ENCODE data around the gene MYOCD. TPM values are rescaled to one million over a fixed set of nuclear protein-coding genes. Genes with fewer than 3 reads are reported as not detected.

MYOCD gene
- total RNA-seq, 1 donor, result under 0.01 TPM

DNA sequence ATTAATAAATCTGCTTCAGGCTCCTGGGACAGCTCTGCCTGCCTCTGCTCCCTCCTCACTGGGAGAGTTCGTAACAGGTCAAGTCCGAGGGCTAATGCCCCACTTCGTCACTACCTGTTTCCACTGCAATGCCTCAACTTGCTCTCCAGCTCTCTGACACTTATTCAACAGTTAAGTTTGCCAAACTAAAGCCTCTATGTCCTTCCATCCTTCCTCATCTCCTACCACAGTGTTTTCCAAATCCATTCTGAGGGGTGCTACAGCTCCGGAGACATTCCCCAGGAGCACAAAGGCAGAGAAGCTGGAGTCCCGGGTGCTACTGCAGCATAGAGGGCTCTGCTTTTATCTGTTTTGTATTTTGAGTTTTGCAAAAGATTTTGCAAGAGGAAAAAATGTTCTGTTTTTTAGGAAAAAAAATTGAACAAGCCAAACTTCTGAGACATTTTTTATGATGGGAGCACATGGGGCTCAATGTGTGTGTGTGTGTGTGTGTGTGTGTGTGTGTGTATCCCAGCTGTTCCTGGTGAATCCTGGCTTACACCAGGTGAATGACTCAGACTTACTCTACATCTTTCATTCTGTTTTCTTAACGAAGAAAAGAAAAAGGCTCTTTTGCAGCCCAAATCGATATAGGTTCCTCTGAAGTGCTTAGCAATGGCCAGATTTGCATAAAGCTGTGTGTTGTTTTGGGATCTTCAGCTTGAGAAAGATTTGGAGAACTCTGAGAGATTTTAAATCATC, 46.1 kb upstream of the MYOCD start:
- Histone ChIP-seq H3K4me2 (ENCODE audit: insufficient read depth, low read length) (peak overlapping the region; percentile 44), H3K27ac (ENCODE audit: low read depth, low read length) (peak overlapping the region; percentile 94)
- TF ChIP-seq, protein P1, sequence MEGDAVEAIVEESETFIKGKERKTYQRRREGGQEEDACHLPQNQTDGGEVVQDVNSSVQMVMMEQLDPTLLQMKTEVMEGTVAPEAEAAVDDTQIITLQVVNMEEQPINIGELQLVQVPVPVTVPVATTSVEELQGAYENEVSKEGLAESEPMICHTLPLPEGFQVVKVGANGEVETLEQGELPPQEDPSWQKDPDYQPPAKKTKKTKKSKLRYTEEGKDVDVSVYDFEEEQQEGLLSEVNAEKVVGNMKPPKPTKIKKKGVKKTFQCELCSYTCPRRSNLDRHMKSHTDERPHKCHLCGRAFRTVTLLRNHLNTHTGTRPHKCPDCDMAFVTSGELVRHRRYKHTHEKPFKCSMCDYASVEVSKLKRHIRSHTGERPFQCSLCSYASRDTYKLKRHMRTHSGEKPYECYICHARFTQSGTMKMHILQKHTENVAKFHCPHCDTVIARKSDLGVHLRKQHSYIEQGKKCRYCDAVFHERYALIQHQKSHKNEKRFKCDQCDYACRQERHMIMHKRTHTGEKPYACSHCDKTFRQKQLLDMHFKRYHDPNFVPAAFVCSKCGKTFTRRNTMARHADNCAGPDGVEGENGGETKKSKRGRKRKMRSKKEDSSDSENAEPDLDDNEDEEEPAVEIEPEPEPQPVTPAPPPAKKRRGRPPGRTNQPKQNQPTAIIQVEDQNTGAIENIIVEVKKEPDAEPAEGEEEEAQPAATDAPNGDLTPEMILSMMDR (IDR thresholded peaks at IDR 0.05; ENCODE audit: extremely low read depth, low read depth, low read length), result no peak

DNA sequence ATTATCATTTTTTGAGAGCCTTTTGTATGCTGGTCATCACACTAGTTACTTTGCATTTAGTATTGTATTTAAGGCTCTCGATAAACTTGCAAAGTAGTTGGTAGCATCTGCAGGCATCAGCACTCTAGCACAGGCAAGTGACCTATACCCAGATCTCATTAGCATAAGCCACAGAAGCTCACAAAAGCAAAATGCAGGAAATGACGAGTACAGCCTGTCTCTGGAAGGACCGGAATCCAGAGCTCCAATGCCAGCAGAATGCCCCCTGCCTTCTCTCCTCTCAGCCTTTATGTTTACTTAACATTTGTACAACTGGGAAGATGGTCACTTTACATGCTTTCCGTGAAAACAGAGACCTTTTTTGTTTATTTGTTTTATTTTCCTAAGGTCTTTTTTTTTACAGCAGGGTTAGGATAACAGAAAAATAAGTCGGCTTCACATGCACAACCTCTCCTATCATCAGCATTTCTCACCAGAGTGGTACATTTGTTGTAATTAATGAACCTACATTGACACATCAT, 45.4 kb upstream of the MYOCD start:
- no peaks in the 10 kb centered on the region for H3K79me2 ChIP-seq (ENCODE audit: insufficient read depth, low read length)
- no peaks in the 10 kb centered on the region for H3K9me3 ChIP-seq (ENCODE audit: low read depth, low read length)
- no peaks in the 10 kb centered on the region for H4K20me1 ChIP-seq (ENCODE audit: insufficient read depth, low read length)
- DNase-seq (ENCODE audit: insufficient read length, low spot score, missing footprints), result no peak
- no peaks in the 10 kb centered on the region for H3K36me3 ChIP-seq (ENCODE audit: insufficient read depth, low read length)
- H3K4me2 ChIP-seq (ENCODE audit: insufficient read depth, low read length), result peak overlapping the region; percentile 44
- H3K4me3 ChIP-seq (ENCODE audit: insufficient read depth, low read length), result no peak overlapping the region
- H2AFZ ChIP-seq (ENCODE audit: low read length), result peak overlapping the region; percentile 49
- no peaks in the 10 kb centered on the region for H3K27me3 ChIP-seq (ENCODE audit: insufficient read depth, low read length)
- TF ChIP-seq, protein P1 (IDR thresholded peaks at IDR 0.05; ENCODE audit: extremely low read depth, low read depth, low read length), result no peak
- peaks cover 23% of the 10 kb centered on the region for H3K4me1 ChIP-seq (ENCODE audit: insufficient read depth, low read length)
- H3K27ac ChIP-seq (ENCODE audit: low read depth, low read length), result peak overlapping the region; percentile 94

More for the DNA sequence above, 46.1 kb upstream of the MYOCD start:
- H2AFZ ChIP-seq (ENCODE audit: low read length), result peak overlapping the region; percentile 44
- DNase-seq (ENCODE audit: insufficient read length, low spot score, missing footprints), result no peak
- no peaks in the 10 kb centered on the region for H3K36me3 ChIP-seq (ENCODE audit: insufficient read depth, low read length)
- no peaks in the 10 kb centered on the region for H3K79me2 ChIP-seq (ENCODE audit: insufficient read depth, low read length)
- no peaks in the 10 kb centered on the region for H3K9me3 ChIP-seq (ENCODE audit: low read depth, low read length)
- H3K4me3 ChIP-seq (ENCODE audit: insufficient read depth, low read length), result no peak overlapping the region
- peaks cover 23% of the 10 kb centered on the region for H3K4me1 ChIP-seq (ENCODE audit: insufficient read depth, low read length)
- H3K27me3 ChIP-seq (ENCODE audit: insufficient read depth, low read length), result no peaks in the 10 kb centered on the region
- no peaks in the 10 kb centered on the region for H4K20me1 ChIP-seq (ENCODE audit: insufficient read depth, low read length)

DNA sequence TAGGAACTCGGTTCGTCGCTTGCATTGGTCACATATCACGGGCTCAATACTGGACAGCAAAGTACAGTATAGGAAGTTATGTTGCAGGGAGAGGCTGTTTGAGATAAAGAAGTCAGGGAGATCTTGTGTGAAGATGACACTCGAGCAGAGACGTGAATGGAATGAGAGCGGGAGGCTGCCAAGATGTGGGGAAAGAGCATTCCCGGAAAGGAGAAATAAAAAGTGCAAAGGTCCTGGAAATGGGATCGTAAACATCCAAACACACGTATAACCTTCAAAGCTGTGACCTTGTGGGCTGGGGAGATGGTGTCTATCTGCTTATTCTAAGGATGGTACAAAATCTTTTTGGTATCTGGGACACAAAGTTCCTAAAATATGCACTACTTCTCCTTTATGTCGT, 43.0 kb upstream of the MYOCD start:
- DNase-seq (ENCODE audit: insufficient read length, low spot score, missing footprints), result no peak
- H3K4me3 ChIP-seq (ENCODE audit: insufficient read depth, low read length), result no peak overlapping the region
- no peaks in the 10 kb centered on the region for H3K9me3 ChIP-seq (ENCODE audit: low read depth, low read length)
- H3K4me1 ChIP-seq (ENCODE audit: insufficient read depth, low read length), result peaks cover 23% of the 10 kb centered on the region
- H3K36me3 ChIP-seq (ENCODE audit: insufficient read depth, low read length), result no peaks in the 10 kb centered on the region
- TF ChIP-seq, protein P1 (IDR thresholded peaks at IDR 0.05; ENCODE audit: extremely low read depth, low read depth, low read length), result no peak
- H3K27me3 ChIP-seq (ENCODE audit: insufficient read depth, low read length), result no peaks in the 10 kb centered on the region
- no peak overlapping the region for H3K27ac ChIP-seq (ENCODE audit: low read depth, low read length)
- no peaks in the 10 kb centered on the region for H4K20me1 ChIP-seq (ENCODE audit: insufficient read depth, low read length)
- no peak overlapping the region for H2AFZ ChIP-seq (ENCODE audit: low read length)
- no peak overlapping the region for H3K4me2 ChIP-seq (ENCODE audit: insufficient read depth, low read length)
- no peaks in the 10 kb centered on the region for H3K79me2 ChIP-seq (ENCODE audit: insufficient read depth, low read length)

DNA sequence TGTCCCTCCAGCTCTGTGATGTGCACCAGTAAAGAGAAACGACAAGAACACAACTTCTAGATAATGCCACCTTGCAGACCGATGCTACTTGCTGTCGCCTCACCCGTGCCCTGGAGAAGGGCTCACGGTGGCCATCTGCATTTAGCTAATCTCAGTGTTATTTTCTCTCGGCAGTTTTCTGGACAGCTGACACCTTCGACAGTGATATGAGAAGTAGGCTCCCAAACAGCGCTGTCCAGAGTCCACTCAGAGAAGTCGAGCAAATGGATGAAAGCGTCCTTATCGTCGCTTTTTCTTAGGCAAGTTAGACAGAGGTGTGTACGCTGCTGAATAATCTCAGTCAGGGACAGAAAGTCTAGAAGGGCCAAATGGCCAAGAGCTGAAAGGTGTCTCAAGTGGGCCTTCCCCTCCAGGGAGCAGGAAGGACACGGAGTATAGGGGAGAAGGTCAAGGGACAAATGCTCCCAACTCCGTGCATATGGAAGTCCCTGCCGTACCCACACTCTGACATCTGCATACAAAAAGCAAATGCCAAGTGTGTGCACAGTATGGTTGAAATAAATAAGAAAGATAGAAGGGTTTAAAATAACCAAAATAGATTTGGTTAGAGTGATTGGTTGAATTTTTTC, 42.4 kb upstream of the MYOCD start:
- no peak overlapping the region for H3K4me3 ChIP-seq (ENCODE audit: insufficient read depth, low read length)
- H3K79me2 ChIP-seq (ENCODE audit: insufficient read depth, low read length), result no peaks in the 10 kb centered on the region
- H3K27ac ChIP-seq (ENCODE audit: low read depth, low read length), result peak overlapping the region; percentile 40
- no peaks in the 10 kb centered on the region for H3K27me3 ChIP-seq (ENCODE audit: insufficient read depth, low read length)
- DNase-seq (ENCODE audit: insufficient read length, low spot score, missing footprints), result no peak
- H2AFZ ChIP-seq (ENCODE audit: low read length), result no peak overlapping the region
- no peak overlapping the region for H3K4me2 ChIP-seq (ENCODE audit: insufficient read depth, low read length)
- H3K4me1 ChIP-seq (ENCODE audit: insufficient read depth, low read length), result peaks cover 28% of the 10 kb centered on the region
- H4K20me1 ChIP-seq (ENCODE audit: insufficient read depth, low read length), result no peaks in the 10 kb centered on the region
- H3K9me3 ChIP-seq (ENCODE audit: low read depth, low read length), result no peaks in the 10 kb centered on the region
- TF ChIP-seq, protein P1 (IDR thresholded peaks at IDR 0.05; ENCODE audit: extremely low read depth, low read depth, low read length), result no peak
- H3K36me3 ChIP-seq (ENCODE audit: insufficient read depth, low read length), result no peaks in the 10 kb centered on the region
